ENCODE data around the gene IPO9.

IPO9 gene

GRCh38 chr1:201912832-201913231, 83.9 kb downstream of the IPO9 start:
- no peak for ATAC-seq
- TF ChIP-seq BACH2 (CRISPR knock-in tag; IDR thresholded peaks at IDR 0.05; ENCODE audit: borderline replicate concordance) (no peak), GLIS3 (CRISPR knock-in tag; IDR thresholded peaks at IDR 0.05) (no peak), ARNTL (CRISPR knock-in tag; IDR thresholded peaks at IDR 0.05; ENCODE audit: borderline replicate concordance, low read depth) (no peak), ZNF8 (CRISPR knock-in tag; IDR thresholded peaks at IDR 0.05) (no peak), ZC3H10 (CRISPR knock-in tag; IDR thresholded peaks at IDR 0.05) (no peak), OSR1 (CRISPR knock-in tag; IDR thresholded peaks at IDR 0.05) (no peak), ISL1 (CRISPR knock-in tag; IDR thresholded peaks at IDR 0.05) (no peak), RARB (CRISPR knock-in tag; IDR thresholded peaks at IDR 0.05) (no peak), SNAI2 (CRISPR knock-in tag; IDR thresholded peaks at IDR 0.05) (no peak)

GRCh38 chr1:201914456-201915235, 85.7 kb downstream of the IPO9 start:
- no peak for ATAC-seq
- TF ChIP-seq TOX (CRISPR knock-in tag; IDR thresholded peaks at IDR 0.05; ENCODE audit: borderline replicate concordance) (no peak), ZFP3 (CRISPR knock-in tag; IDR thresholded peaks at IDR 0.05) (no peak), ARNTL (CRISPR knock-in tag; IDR thresholded peaks at IDR 0.05; ENCODE audit: borderline replicate concordance, low read depth) (no peak), PPARA (CRISPR knock-in tag; IDR thresholded peaks at IDR 0.05; ENCODE audit: borderline replicate concordance) (no peak), ZNF8 (CRISPR knock-in tag; IDR thresholded peaks at IDR 0.05) (no peak), ZC3H10 (CRISPR knock-in tag; IDR thresholded peaks at IDR 0.05) (no peak), CREB5 (CRISPR knock-in tag; IDR thresholded peaks at IDR 0.05; ENCODE audit: low read depth) (no peak), ESRRG (CRISPR knock-in tag; IDR thresholded peaks at IDR 0.05) (no peak)

GRCh38 chr1:201916649-201917249, 87.8 kb downstream of the IPO9 start:
- peak; percentile 74 for ATAC-seq
- no peak for TF ChIP-seq CSDC2 (CRISPR knock-in tag; IDR thresholded peaks at IDR 0.05)
- TF ChIP-seq CSRNP3 (CRISPR knock-in tag; IDR thresholded peaks at IDR 0.05), result no peak
- TF ChIP-seq ZNF8 (CRISPR knock-in tag; IDR thresholded peaks at IDR 0.05), result no peak
- TF ChIP-seq ISL1 (CRISPR knock-in tag; IDR thresholded peaks at IDR 0.05), result no peak
- no peak for TF ChIP-seq CREB5 (CRISPR knock-in tag; IDR thresholded peaks at IDR 0.05; ENCODE audit: low read depth)
- TF ChIP-seq ZFP3 (CRISPR knock-in tag; IDR thresholded peaks at IDR 0.05), result no peak
- no peak for TF ChIP-seq ZC3H10 (CRISPR knock-in tag; IDR thresholded peaks at IDR 0.05)
- TF ChIP-seq ZNF70 (CRISPR knock-in tag; IDR thresholded peaks at IDR 0.05), result no peak
- no peak for TF ChIP-seq TCF4 (CRISPR knock-in tag; IDR thresholded peaks at IDR 0.05; ENCODE audit: borderline replicate concordance)
- no peak for TF ChIP-seq TOX (CRISPR knock-in tag; IDR thresholded peaks at IDR 0.05; ENCODE audit: borderline replicate concordance)

GRCh38 chr1:201917362-201918033, 88.5 kb downstream of the IPO9 start:
- ATAC-seq, result peak; percentile 48
- TF ChIP-seq RARB (CRISPR knock-in tag; IDR thresholded peaks at IDR 0.05), result no peak
- no peak for TF ChIP-seq SNAI2 (CRISPR knock-in tag; IDR thresholded peaks at IDR 0.05)
- no peak for TF ChIP-seq CREB5 (CRISPR knock-in tag; IDR thresholded peaks at IDR 0.05; ENCODE audit: low read depth)
- no peak for TF ChIP-seq ESRRG (CRISPR knock-in tag; IDR thresholded peaks at IDR 0.05)
- TF ChIP-seq CSDC2 (CRISPR knock-in tag; IDR thresholded peaks at IDR 0.05), result no peak
- TF ChIP-seq ZFP3 (CRISPR knock-in tag; IDR thresholded peaks at IDR 0.05), result no peak
- no peak for TF ChIP-seq ZC3H10 (CRISPR knock-in tag; IDR thresholded peaks at IDR 0.05)

- TF ChIP-seq TCF4 (CRISPR knock-in tag; IDR thresholded peaks at IDR 0.05; ENCODE audit: borderline replicate concordance) (no peak), RARB (CRISPR knock-in tag; IDR thresholded peaks at IDR 0.05) (no peak), CREB5 (CRISPR knock-in tag; IDR thresholded peaks at IDR 0.05; ENCODE audit: low read depth) (no peak), TSHZ2 (CRISPR knock-in tag; IDR thresholded peaks at IDR 0.05) (no peak), ZNF565 (CRISPR knock-in tag; conservative IDR thresholded peaks at IDR 0.05; ENCODE audit: low read depth) (no peak), SNAI2 (CRISPR knock-in tag; IDR thresholded peaks at IDR 0.05) (no peak), ZFP3 (CRISPR knock-in tag; IDR thresholded peaks at IDR 0.05) (no peak)
- no peak for ATAC-seq
Measured at GRCh38 chr1:201918343-201918742, 89.4 kb downstream of the IPO9 start.
